CD4-positive, alpha-beta memory T cell (primary cell): ENCODE results near the gene NPAS1. TPM values are rescaled to one million over a fixed set of nuclear protein-coding genes. Genes with fewer than 3 reads are reported as not detected.

ENCODE experiments used
- CTCF ChIA-PET: fragments of 350-600 bp; sonication (Branson Sonifier 250); formaldehyde crosslinking; loops from one replicate; lab custom pipeline; 2021; ENCODE audit warnings: inconsistent platforms; ENCODE audit not compliant: partially characterized antibody; lab: Charles Lee
- POLR2A ChIA-PET: fragments of 350-600 bp; sonication (Branson Sonifier 250); formaldehyde crosslinking; loops from one replicate; lab custom pipeline; 2021; ENCODE audit not compliant: partially characterized antibody; lab: Charles Lee
- DNase-seq, 5 donors: peaks; one replicate each; pipeline versions ENCODE4 v3.0.0 to v3.0.0-alpha.2; 2020 to 2022; ENCODE audit warnings: mixed read lengths in 1 of 5
- H3K27ac ChIP-seq: one replicate; pipeline ENCODE4 v1.7.0; 2013; ENCODE audit warnings: low read depth, low read length
- H3K27me3 ChIP-seq: 2 replicates; pipeline ENCODE4 v1.7.0; 2013; ENCODE audit warnings: mild to moderate bottlenecking, low read length, moderate library complexity; ENCODE audit not compliant: insufficient read depth
- H3K36me3 ChIP-seq: 2 replicates; pipeline ENCODE4 v1.7.0; 2013; ENCODE audit warnings: mild to moderate bottlenecking, low read length, moderate library complexity; ENCODE audit not compliant: insufficient read depth
- H3K4me1 ChIP-seq: 2 replicates; pipeline ENCODE4 v1.7.0; 2013; ENCODE audit warnings: mild to moderate bottlenecking, low read length, moderate library complexity; ENCODE audit not compliant: insufficient read depth
- H3K4me3 ChIP-seq, 2 donors: one replicate each; pipeline ENCODE4 v1.7.0; 2013; ENCODE audit warnings: low read length in 2 of 2, mild to moderate bottlenecking in 1 of 2
- H3K9me3 ChIP-seq, 2 donors: one replicate each; pipeline ENCODE4 v1.7.0; 2013; ENCODE audit warnings: low read length in 2 of 2, control low read depth in 1 of 2; ENCODE audit not compliant: control insufficient read depth in 1 of 2
- H3K27ac Mint-ChIP-seq, 7 donors: one replicate each; pipeline ENCODE4 v1.8.0; 2020 to 2021; ENCODE audit warnings: mixed read lengths in 7 of 7, mild to moderate bottlenecking in 6 of 7, inconsistent platforms in 3 of 7, moderate library complexity in 3 of 7
- H3K27me3 Mint-ChIP-seq, 2 donors: one replicate each; pipeline ENCODE4 v1.8.0; 2020 to 2021; ENCODE audit warnings: mixed read lengths in 2 of 2
- H3K36me3 Mint-ChIP-seq, 2 donors: one replicate each; pipeline ENCODE4 v1.8.0; 2020 to 2021; ENCODE audit warnings: mixed read lengths in 2 of 2, inconsistent platforms in 1 of 2, mild to moderate bottlenecking in 1 of 2
- H3K4me1 Mint-ChIP-seq, 4 donors: one replicate each; pipeline ENCODE4 v1.8.0; 2020 to 2021; ENCODE audit warnings: mixed read lengths in 4 of 4, mild to moderate bottlenecking in 1 of 4
- H3K4me3 Mint-ChIP-seq, 8 donors: one replicate each; pipeline ENCODE4 v1.8.0; 2020 to 2021; ENCODE audit warnings: mixed read lengths in 8 of 8, mild to moderate bottlenecking in 7 of 8, moderate library complexity in 6 of 8, inconsistent platforms in 3 of 8
- H3K9me3 Mint-ChIP-seq, 8 donors: one replicate each; pipeline ENCODE4 v1.8.0; 2020 to 2021; ENCODE audit warnings: mixed read lengths in 8 of 8, mild to moderate bottlenecking in 5 of 8, inconsistent platforms in 3 of 8, moderate library complexity in 1 of 8
- intact Hi-C: fragments of 100-400 bp; cut with micrococcal nuclease; formaldehyde crosslinking; loops from one replicate; pipeline ENCODE4 v1.15.1; 2023
- polyA plus RNA-seq, 2 donors: library from polyadenylated mRNA; unstranded; fragments of 300-500 nt; fragmentation: Illumina TruSeq; gene quantifications; one replicate each; pipeline ENCODE4 v1.2.3, GENCODE V29; 2021
- total RNA-seq, 2 experiments: library from RNA; stranded (reverse); gene quantifications; one replicate each; pipeline ENCODE4 v1.2.3, GENCODE V29; 2021

The NPAS1 gene
- total and polyA plus RNA-seq, 4 experiments from 2014 or later = 0.35 to 0.64 TPM; not detected in 2

DNA sequence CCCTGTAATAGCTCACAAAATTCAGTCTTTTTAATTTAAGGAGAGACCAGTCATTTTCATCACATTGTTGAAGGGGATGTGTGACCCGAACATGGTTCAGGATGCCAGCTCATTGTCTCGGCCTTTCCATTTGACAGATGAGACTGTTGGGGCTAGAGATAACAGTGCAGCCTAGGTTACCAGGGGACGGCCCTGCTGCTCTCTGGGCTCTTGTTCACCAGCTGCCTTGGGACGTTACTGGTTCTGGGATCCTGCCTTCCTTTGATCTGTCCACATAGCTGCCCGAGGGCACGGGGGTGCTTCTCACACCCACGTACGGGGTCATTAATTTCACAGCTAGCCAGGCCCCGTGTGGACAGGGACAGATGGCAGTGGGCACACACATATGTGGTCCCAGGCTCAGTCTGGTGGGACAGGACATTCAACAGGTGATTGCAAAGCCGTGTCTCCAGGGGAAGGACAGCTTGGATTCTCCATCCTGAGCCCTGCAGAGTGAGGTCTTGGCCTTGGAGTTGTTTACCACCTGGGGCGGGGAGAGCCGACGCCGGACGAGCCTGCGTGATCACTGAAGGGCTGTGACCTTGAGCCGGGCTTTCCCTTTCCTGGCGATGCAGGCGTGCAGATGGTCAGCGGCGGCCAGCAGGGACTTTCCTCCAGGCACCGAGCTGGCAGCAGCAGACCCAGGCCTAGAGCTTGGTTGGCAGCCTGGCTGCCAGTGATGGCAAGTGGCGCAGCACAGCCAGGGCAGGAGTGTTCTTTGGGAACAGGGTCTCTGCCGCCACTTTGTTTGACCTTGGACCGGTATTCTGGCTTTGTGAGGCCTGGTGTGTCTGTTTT, 26.7 kb upstream of the NPAS1 start:
- Mint-ChIP-seq H3K4me1 (peaks cover 12 to 20% (median 14%) of the 10 kb centered on the region in 4 donors), H3K4me3 (no peak overlapping the region), H3K9me3 (no peaks in the 10 kb centered on the region), H3K27ac (peak overlapping the region in 2 of 7 donors; percentile 13 to 73), H3K36me3 (peaks cover 25 to 45% of the 10 kb centered on the region in 2 donors), H3K27me3 (no peaks in the 10 kb centered on the region)
- POLR2A ChIA-PET = interaction anchor here (1.3 to 3.4 kb wide), 4 partner anchors 9 to 136 kb away, joined by 4 to 28 read pairs (median 8); no protein-coding TSS in a partner anchor
- Histone ChIP-seq H3K27ac (no peak overlapping the region), H3K9me3 (no peaks in the 10 kb centered on the region), H3K4me1 (peaks cover 14% of the 10 kb centered on the region), H3K4me3 (no peak overlapping the region), H3K27me3 (no peaks in the 10 kb centered on the region), H3K36me3 (peaks cover 44% of the 10 kb centered on the region)
- no peak for DNase-seq
- intact Hi-C loops = no loop called here
- CTCF ChIA-PET = interaction anchor here (0.9 to 6.9 kb wide), 16 partner anchors 10 to 239 kb away, joined by 3 to 123 read pairs (median 6); no protein-coding TSS in a partner anchor

DNA sequence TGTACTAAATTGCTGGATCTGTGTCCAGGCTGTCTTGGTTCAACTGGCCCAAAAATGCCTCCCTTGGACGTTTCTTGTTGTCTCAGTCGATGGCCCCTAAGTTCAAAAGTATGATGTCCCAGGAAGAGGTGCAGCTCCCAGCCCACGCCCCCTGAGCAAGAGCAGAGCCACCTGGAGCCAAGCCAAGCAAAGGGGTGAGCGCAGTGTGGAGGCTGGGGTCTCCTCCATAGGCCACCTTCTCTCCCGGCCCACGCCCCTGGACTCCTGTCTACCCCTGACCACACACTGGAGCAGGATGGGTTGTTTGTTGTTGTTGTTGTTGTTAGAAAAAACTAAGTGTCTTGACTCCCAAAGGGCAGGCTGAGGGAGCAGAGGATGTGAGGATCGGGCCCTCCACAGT, 26.0 kb upstream of the NPAS1 start:
- intact Hi-C loops = no loop called here
- Mint-ChIP-seq H3K36me3 (peaks cover 27 to 41% of the 10 kb centered on the region in 2 donors), H3K27me3 (no peaks in the 10 kb centered on the region), H3K4me1 (peaks cover 12 to 20% (median 14%) of the 10 kb centered on the region in 4 donors), H3K9me3 (no peaks in the 10 kb centered on the region), H3K4me3 (no peak overlapping the region), H3K27ac (peak overlapping the region in 2 of 7 donors; percentile 13 to 73)
- Histone ChIP-seq H3K4me1 (peaks cover 14% of the 10 kb centered on the region), H3K27ac (no peak overlapping the region), H3K36me3 (peaks cover 49% of the 10 kb centered on the region), H3K4me3 (no peak overlapping the region), H3K9me3 (no peaks in the 10 kb centered on the region), H3K27me3 (no peaks in the 10 kb centered on the region)
- CTCF ChIA-PET = interaction anchor here (1.0 to 6.9 kb wide), 6 partner anchors 9 to 137 kb away, joined by 3 to 123 read pairs (median 38); no protein-coding TSS in a partner anchor
- POLR2A ChIA-PET = interaction anchor here (2.5 to 3.4 kb wide), 2 partner anchors 9 to 137 kb away, joined by 10 to 28 read pairs; no protein-coding TSS in a partner anchor
- no peak for DNase-seq

DNA sequence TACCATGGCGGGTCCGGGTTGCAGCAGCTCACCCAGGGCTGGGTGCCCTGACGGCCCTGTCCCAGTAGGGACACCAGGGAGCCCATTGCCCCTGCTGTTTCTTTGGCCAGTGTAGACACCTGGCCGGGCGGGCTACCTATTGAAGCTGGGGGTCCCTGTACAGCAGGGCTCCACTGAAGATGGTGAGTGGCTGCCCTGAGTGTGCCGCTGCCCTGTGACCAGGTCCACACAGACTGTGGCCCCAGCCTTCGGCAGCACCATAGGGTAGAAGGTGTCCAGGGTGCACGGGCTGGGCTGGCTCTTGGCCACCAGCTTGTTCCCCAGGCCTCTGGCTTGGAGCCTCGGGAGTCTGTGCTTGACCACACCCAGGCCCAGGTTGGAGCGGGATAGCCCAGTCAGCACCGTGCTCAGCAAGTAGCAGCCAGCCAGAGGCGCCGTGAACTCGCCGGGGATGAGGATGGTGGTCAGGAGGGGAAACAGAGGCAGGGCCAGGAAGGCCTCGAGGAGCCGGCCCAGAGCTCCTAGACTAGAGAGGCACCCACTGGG, 25.4 kb upstream of the NPAS1 start:
- Mint-ChIP-seq H3K27ac (no peak overlapping the region), H3K4me1 (peaks cover 12 to 20% (median 14%) of the 10 kb centered on the region in 4 donors), H3K36me3 (peaks cover 28 to 41% of the 10 kb centered on the region in 2 donors), H3K4me3 (no peak overlapping the region), H3K9me3 (no peaks in the 10 kb centered on the region), H3K27me3 (no peaks in the 10 kb centered on the region)
- Histone ChIP-seq H3K4me1 (peaks cover 14% of the 10 kb centered on the region), H3K27me3 (no peaks in the 10 kb centered on the region), H3K36me3 (peaks cover 53% of the 10 kb centered on the region), H3K27ac (no peak overlapping the region), H3K9me3 (no peaks in the 10 kb centered on the region), H3K4me3 (no peak overlapping the region)
- no peak for DNase-seq
- ChIA-PET CTCF (interaction anchor here (1.3 to 6.9 kb wide), 3 partner anchors 54 to 138 kb away, joined by 3 to 123 read pairs (median 72); no protein-coding TSS in a partner anchor), POLR2A (no interaction called here)
- intact Hi-C loops = no loop called here

DNA sequence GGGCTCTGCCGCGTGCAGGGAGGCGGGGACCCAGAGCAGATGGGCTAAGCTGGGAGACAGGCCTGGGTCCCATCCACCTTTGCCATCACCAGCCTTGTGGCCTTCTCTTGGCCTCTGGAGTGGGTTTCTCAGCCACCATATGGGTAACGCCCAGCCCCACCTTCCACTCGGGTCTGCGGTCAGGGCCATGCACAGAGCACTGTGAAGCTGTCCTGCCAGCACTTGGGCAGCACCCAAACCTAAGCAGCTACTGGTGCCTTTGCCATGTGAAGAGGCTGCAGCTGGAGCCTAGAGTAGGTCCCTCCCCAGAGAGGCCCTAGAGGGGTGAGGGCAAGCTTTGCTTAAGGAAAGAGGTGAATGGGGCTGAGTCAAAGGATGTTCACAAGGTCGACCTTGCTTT, 24.1 kb upstream of the NPAS1 start:
- Mint-ChIP-seq H3K27me3 (no peaks in the 10 kb centered on the region), H3K4me1 (peaks cover 9 to 16% (median 13%) of the 10 kb centered on the region in 4 donors), H3K9me3 (no peaks in the 10 kb centered on the region), H3K4me3 (no peak overlapping the region), H3K27ac (no peak overlapping the region), H3K36me3 (peaks cover 31 to 43% of the 10 kb centered on the region in 2 donors)
- Histone ChIP-seq H3K27ac (no peak overlapping the region), H3K4me1 (peaks cover 13% of the 10 kb centered on the region), H3K27me3 (no peaks in the 10 kb centered on the region), H3K4me3 (no peak overlapping the region), H3K9me3 (no peaks in the 10 kb centered on the region), H3K36me3 (peaks cover 51% of the 10 kb centered on the region)
- ChIA-PET CTCF (interaction anchor here (0.5 to 1.3 kb wide), 3 partner anchors 18 to 453 kb away, joined by 3 to 9 read pairs (median 5); no protein-coding TSS in a partner anchor), POLR2A (no interaction called here)
- no peak for DNase-seq
- intact Hi-C loops = no loop called here

DNA sequence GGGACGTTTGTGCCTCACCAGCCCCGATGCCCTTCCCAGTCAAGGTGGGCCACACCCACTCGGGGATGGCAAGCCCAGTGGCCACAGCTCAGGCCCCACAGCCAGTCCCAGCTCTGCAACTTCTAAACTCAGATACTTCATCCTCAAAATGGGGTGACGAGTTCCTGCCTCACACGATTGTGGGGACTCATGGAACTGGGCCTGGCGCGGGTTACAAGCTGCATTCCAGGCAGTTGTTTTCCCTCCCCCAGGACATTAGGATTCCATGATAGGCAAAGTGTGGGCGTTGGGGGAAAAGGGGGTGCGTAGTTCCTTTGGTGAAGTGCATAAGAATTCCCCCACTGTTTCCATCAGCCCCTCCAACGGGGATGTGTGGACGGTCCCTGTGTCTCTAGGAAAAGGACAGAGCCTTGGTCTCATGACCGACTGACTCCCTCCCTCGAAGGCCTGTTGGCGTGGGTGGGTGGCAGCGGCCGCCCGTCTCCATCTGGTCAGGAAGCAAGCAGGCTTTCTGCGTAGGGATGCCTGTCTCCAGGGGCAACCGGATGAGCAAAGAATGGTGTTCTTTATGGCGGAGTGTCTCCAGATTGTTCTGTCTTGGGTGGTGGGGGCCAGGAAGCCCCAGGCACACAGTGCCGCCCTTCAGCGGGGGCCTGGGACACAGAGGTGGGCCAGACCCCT, 21.1 kb upstream of the NPAS1 start:
- H3K4me3 ChIP-seq = no peak overlapping the region
- ChIA-PET POLR2A (no interaction called here), CTCF (interaction anchor here (0.6 to 1.3 kb wide), 3 partner anchors 13 to 249 kb away, joined by 3 read pairs; no protein-coding TSS in a partner anchor)
- intact Hi-C loops = no loop called here
- H3K27me3 Mint-ChIP-seq = no peaks in the 10 kb centered on the region
- no peak overlapping the region for H3K27ac Mint-ChIP-seq
- no peak overlapping the region for H3K4me3 Mint-ChIP-seq
- H3K36me3 ChIP-seq = peaks cover 33% of the 10 kb centered on the region
- H3K27ac ChIP-seq = no peak overlapping the region
- H3K27me3 ChIP-seq = no peaks in the 10 kb centered on the region
- no peak for DNase-seq
- peaks cover 4 to 11% (median 7%) of the 10 kb centered on the region in 4 donors for H3K4me1 Mint-ChIP-seq
- peaks cover 31 to 41% of the 10 kb centered on the region in 2 donors for H3K36me3 Mint-ChIP-seq
- no peaks in the 10 kb centered on the region for H3K9me3 ChIP-seq
- peaks cover 4% of the 10 kb centered on the region for H3K4me1 ChIP-seq
- no peaks in the 10 kb centered on the region for H3K9me3 Mint-ChIP-seq

DNA sequence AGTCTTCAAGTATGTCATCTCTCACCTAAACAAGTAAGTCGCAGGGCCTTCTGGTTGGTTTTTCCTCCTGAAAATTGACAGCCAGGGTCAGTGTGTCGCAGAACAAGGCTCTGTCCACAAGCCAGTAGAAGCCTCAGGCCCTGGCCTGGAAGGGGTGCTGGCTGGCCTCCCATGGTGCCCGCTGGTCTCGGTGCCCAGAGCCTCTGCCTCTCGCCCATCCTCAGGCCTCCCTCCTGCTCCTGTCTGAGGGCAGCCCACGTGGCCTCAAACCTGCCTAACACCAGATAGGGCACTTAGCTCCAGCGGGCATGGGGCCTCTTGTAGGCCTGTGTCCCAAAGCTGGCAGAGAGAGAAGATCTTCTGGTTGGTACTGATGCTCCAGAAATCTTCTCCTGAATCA, 20.3 kb upstream of the NPAS1 start:
- Mint-ChIP-seq H3K4me1 (peaks cover 6 to 14% (median 9%) of the 10 kb centered on the region in 4 donors), H3K27ac (no peak overlapping the region), H3K36me3 (peaks cover 29 to 41% of the 10 kb centered on the region in 2 donors), H3K27me3 (no peaks in the 10 kb centered on the region), H3K4me3 (no peak overlapping the region), H3K9me3 (no peaks in the 10 kb centered on the region)
- ChIA-PET CTCF (no interaction called here), POLR2A (no interaction called here)
- Histone ChIP-seq H3K9me3 (no peaks in the 10 kb centered on the region), H3K4me1 (peaks cover 11% of the 10 kb centered on the region), H3K4me3 (no peak overlapping the region), H3K27ac (no peak overlapping the region), H3K36me3 (peaks cover 25% of the 10 kb centered on the region), H3K27me3 (no peaks in the 10 kb centered on the region)
- intact Hi-C loops = no loop called here
- DNase-seq = no peak
